HG03354 (cell line): ENCODE data around the gene JAZF1.

Experiments
- ATAC-seq: cut with Tn5 transposase; IDR thresholded peaks from one replicate; pipeline ENCODE4 v1.9.1; 2021; ENCODE audit warnings: mild to moderate bottlenecking; ENCODE audit not compliant: unreplicated experiment, poor library complexity, severe bottlenecking

The JAZF1 gene

GRCh38 chr7:27839099-27839498 lies 341.5 kb downstream of the JAZF1 start:
- no peak for ATAC-seq

GRCh38 chr7:27836536-27836935 lies 344.1 kb downstream of the JAZF1 start:
- no peak for ATAC-seq

- ATAC-seq = no peak
These were observed 345.2 kb downstream of the JAZF1 start for GRCh38 chr7:27835376-27835775.

- ATAC-seq = no peak
These were observed 346.2 kb downstream of the JAZF1 start for GRCh38 chr7:27834179-27834921.

- no peak for ATAC-seq
These were observed 354.2 kb downstream of the JAZF1 start for GRCh38 chr7:27826357-27826756.

GRCh38 chr7:27825891-27826290 lies 354.7 kb downstream of the JAZF1 start:
- no peak for ATAC-seq

- no peak for ATAC-seq
These were observed 358.4 kb downstream of the JAZF1 start for GRCh38 chr7:27822245-27822644.

- no peak for ATAC-seq
These were observed 367.9 kb downstream of the JAZF1 start for GRCh38 chr7:27812706-27813105.

GRCh38 chr7:27810186-27810585 lies 370.4 kb downstream of the JAZF1 start:
- ATAC-seq = no peak

GRCh38 chr7:27808626-27809025 lies 372.0 kb downstream of the JAZF1 start:
- ATAC-seq = no peak

GRCh38 chr7:27804139-27804538 lies 376.5 kb downstream of the JAZF1 start:
- no peak for ATAC-seq

- ATAC-seq = no peak
These were observed 377.6 kb downstream of the JAZF1 start for GRCh38 chr7:27802999-27803398.

GRCh38 chr7:27799212-27799611 lies 381.4 kb downstream of the JAZF1 start:
- no peak for ATAC-seq

GRCh38 chr7:27795977-27796376 lies 384.6 kb downstream of the JAZF1 start:
- no peak for ATAC-seq

- no peak for ATAC-seq
These were observed 386.8 kb downstream of the JAZF1 start for GRCh38 chr7:27793780-27794179.

- no peak for ATAC-seq
These were observed 392.2 kb downstream of the JAZF1 start for GRCh38 chr7:27788437-27788836.

- ATAC-seq = no peak
These were observed 396.1 kb downstream of the JAZF1 start for GRCh38 chr7:27784399-27785053.

- no peak for ATAC-seq
These were observed 397.7 kb downstream of the JAZF1 start for GRCh38 chr7:27782849-27783248.

- ATAC-seq = no peak
These were observed 399.4 kb downstream of the JAZF1 start for GRCh38 chr7:27781188-27781587.
